ENCODE results near the gene SNAP47. TPM values are rescaled to one million over a fixed set of nuclear protein-coding genes. Genes with fewer than 3 reads are reported as not detected.
"Not testable (repeated sequence)": the region's sequence is repeated elsewhere in the genome, so short reads cannot be mapped to it uniquely, and the experiment has no call there.

The SNAP47 gene, protein sequence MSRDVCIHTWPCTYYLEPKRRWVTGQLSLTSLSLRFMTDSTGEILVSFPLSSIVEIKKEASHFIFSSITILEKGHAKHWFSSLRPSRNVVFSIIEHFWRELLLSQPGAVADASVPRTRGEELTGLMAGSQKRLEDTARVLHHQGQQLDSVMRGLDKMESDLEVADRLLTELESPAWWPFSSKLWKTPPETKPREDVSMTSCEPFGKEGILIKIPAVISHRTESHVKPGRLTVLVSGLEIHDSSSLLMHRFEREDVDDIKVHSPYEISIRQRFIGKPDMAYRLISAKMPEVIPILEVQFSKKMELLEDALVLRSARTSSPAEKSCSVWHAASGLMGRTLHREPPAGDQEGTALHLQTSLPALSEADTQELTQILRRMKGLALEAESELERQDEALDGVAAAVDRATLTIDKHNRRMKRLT
- total RNA-seq (2012; rRNA removed), result 30.9 and 31.5 TPM in 2 replicates

DNA sequence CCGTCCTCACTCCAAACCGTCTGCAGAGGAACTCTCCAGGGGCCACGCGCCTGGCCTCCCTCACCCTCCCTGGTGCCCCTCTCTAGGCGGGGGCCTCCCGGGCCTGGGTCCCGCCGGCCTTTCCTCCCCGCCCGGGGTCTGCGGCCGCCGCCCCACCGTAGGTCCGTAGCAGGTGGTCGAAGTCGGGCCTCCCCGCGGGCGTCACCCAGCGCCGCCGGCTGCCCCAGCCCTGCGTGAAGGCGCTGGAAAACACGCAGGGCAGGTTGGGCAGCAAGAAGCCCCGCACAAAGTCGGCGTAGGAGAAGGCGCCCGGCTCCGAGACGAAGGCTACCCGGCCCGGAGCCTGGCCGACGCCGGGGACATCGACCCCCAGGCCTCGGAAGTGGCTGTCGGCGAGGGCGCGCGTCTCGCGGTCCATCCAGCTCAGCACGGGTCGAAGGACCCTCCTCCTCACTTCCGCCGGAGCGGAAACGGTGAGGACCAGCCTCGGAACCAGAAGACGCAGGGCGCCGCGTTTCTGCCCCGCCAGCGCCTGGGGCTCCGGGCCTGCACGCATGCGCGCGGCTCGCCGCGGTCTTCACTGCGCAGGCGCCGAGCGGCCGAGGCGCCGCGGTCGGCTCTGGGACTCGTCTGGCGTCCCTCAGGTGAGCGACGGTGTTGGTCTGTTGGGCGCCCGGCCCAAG lies at the start of gene SNAP47, which contains the start of gene JMJD4:
SNAP47 (plus strand) TSS at position 580 of the 683 bp plus-strand sequence. CDS start 12,302 bp downstream, outside the sequence.
JMJD4 (minus strand) TSS at position 447 of the 683 bp plus-strand sequence; CDS start at position 418, 29 bp downstream.
- Histone ChIP-seq H3K4me2 (ENCODE audit: low read length) (peak within 1 kb of the TSS; percentile 98), H3K27me3 (ENCODE audit: control insufficient read depth, insufficient read depth, low read length) (no peaks in the 10 kb centered on the region), H3K9ac (ENCODE audit: low read depth, low read length) (peak within 1 kb of the TSS; percentile 93), H3K36me3 (ENCODE audit: insufficient read depth, low read length) (peaks cover 20% of the 10 kb centered on the region), H3K4me3 (ENCODE audit: low read length) (peak within 1 kb of the TSS; percentile 94), H3K9me3 (replicated peaks; ENCODE audit: low read length) (no peaks in the 10 kb centered on the region), H3K4me1 (ENCODE audit: control insufficient read depth, insufficient read depth, low read length) (peaks cover 11% of the 10 kb centered on the region)

DNA sequence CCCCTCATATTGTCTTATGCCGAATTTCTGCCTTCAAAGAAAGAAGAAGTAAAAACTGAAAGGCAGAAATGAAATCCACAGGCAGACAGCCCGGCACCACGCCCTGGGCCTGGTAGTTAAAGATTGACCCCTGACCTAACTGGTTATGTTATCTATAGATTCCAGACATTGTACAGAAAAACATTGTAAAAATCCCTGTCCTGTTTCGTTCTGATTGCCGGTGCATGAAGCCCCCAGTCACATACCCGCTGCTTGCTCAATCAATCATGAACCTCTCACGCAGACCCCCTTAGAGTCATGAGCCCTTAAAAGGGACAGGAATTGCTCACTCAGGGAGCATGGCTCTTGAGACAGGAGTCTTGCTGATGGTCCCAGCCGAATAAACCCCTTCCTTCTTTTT lies 49.4 kb upstream of the SNAP47 start:
- H3K4me3 ChIP-seq (ENCODE audit: low read length), result no peak overlapping the region
- no peaks in the 10 kb centered on the region for H3K9me3 ChIP-seq (replicated peaks; ENCODE audit: low read length)
- no peak overlapping the region for H3K9ac ChIP-seq (ENCODE audit: low read depth, low read length)
- no peaks in the 10 kb centered on the region for H3K27me3 ChIP-seq (ENCODE audit: control insufficient read depth, insufficient read depth, low read length)
- H3K4me1 ChIP-seq (ENCODE audit: control insufficient read depth, insufficient read depth, low read length), result no peaks in the 10 kb centered on the region
- no peaks in the 10 kb centered on the region for H3K36me3 ChIP-seq (ENCODE audit: insufficient read depth, low read length)
- H3K4me2 ChIP-seq (ENCODE audit: low read length), result no peak overlapping the region

DNA sequence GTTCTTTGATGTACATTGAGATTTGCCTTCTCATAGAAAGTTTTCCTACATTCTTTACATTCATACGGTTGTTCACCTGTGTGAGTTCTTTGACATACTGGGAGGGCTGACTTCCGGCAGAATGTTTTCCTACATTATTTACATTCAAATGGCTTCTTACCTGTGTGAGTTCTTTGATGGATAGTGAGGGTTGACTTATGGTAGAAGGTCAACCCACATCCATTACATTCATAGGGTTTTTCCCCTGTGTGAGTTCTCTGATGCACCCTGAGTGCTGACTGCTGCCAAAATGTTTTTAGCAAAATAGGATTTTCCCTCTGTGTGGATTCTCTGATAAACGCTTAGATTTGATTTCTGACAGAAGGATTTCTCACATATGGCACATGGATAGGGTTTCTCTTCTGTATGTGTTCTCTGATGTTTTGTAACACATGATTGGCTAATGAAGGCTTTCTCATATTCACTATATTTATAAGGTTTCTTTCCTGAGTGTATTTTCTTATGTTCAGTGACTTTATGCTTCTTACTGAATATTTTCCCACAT lies 37.8 kb upstream of the SNAP47 start:
- Histone ChIP-seq H3K9ac (ENCODE audit: low read depth, low read length) (no peak overlapping the region), H3K27me3 (ENCODE audit: control insufficient read depth, insufficient read depth, low read length) (no peaks in the 10 kb centered on the region), H3K4me2 (ENCODE audit: low read length) (no peak overlapping the region), H3K36me3 (ENCODE audit: insufficient read depth, low read length) (no peaks in the 10 kb centered on the region), H3K9me3 (replicated peaks; ENCODE audit: low read length) (peaks cover 18% of the 10 kb centered on the region), H3K4me1 (ENCODE audit: control insufficient read depth, insufficient read depth, low read length) (no peaks in the 10 kb centered on the region), H3K4me3 (ENCODE audit: low read length) (no peak overlapping the region)

DNA sequence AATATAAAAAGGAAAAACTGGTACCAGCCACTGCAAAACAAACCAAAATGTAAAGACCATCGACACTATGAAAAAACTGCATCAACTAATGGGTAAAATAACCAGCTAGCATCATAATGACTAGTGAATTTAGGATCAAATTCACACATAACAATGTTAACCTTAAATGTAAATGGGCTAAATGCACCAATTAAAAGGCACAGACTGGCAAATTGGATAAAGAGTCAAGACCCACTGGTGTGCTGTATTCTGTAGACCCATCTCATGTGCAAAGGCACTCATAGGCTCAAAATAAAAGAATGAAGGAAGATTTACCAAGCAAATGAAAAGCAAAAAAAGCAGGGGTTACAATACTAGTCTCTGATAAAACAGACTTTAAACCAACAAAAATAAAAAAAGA lies 33.6 kb upstream of the SNAP47 start:
- H3K27me3 ChIP-seq (ENCODE audit: control insufficient read depth, insufficient read depth, low read length); H3K4me1 ChIP-seq (ENCODE audit: control insufficient read depth, insufficient read depth, low read length); H3K4me2 ChIP-seq (ENCODE audit: low read length); H3K9ac ChIP-seq (ENCODE audit: low read depth, low read length); H3K4me3 ChIP-seq (ENCODE audit: low read length); H3K36me3 ChIP-seq (ENCODE audit: insufficient read depth, low read length): not testable (repeated sequence)
- peaks cover 16% of the 10 kb centered on the region for H3K9me3 ChIP-seq (replicated peaks; ENCODE audit: low read length)

DNA sequence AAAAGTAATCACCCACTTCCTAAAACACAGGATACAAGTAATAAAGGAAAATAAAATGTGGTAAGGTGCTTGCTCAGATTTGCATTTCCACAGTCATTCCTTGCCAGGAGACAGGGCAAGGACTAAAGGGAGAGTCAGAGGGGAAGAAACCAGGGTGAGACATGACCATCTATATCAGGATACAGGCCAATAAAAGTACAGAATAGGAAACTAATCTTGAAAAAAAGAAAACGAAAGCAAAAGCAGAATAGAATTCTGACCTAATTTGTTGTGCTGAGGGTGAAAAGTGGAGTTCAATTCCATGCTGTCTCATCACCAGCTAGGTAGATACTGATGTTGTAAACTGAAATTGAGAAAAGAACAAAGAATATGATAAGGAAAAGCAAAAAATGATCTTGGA lies 27.4 kb upstream of the SNAP47 start:
- Histone ChIP-seq H3K4me3 (ENCODE audit: low read length) (no peak overlapping the region), H3K9me3 (replicated peaks; ENCODE audit: low read length) (no peaks in the 10 kb centered on the region), H3K9ac (ENCODE audit: low read depth, low read length) (no peak overlapping the region), H3K4me1 (ENCODE audit: control insufficient read depth, insufficient read depth, low read length) (no peaks in the 10 kb centered on the region), H3K27me3 (ENCODE audit: control insufficient read depth, insufficient read depth, low read length) (no peaks in the 10 kb centered on the region), H3K4me2 (ENCODE audit: low read length) (no peak overlapping the region), H3K36me3 (ENCODE audit: insufficient read depth, low read length) (no peaks in the 10 kb centered on the region)

- no peaks in the 10 kb centered on the region for H3K9me3 ChIP-seq (replicated peaks; ENCODE audit: low read length)
- H3K4me1 ChIP-seq (ENCODE audit: control insufficient read depth, insufficient read depth, low read length), result no peaks in the 10 kb centered on the region
- H3K4me3 ChIP-seq (ENCODE audit: low read length), result no peak overlapping the region
- no peak overlapping the region for H3K9ac ChIP-seq (ENCODE audit: low read depth, low read length)
- no peak overlapping the region for H3K4me2 ChIP-seq (ENCODE audit: low read length)
- H3K27me3 ChIP-seq (ENCODE audit: control insufficient read depth, insufficient read depth, low read length), result no peaks in the 10 kb centered on the region
- no peaks in the 10 kb centered on the region for H3K36me3 ChIP-seq (ENCODE audit: insufficient read depth, low read length)
Observed at GRCh38 chr1:227709451-227709850, 25.8 kb upstream of the SNAP47 start.

GRCh38 chr1:227710474-227710873 lies 24.8 kb upstream of the SNAP47 start:
- not testable (repeated sequence) for H3K4me1 ChIP-seq (ENCODE audit: control insufficient read depth, insufficient read depth, low read length); H3K9me3 ChIP-seq (replicated peaks; ENCODE audit: low read length); H3K4me2 ChIP-seq (ENCODE audit: low read length); H3K27me3 ChIP-seq (ENCODE audit: control insufficient read depth, insufficient read depth, low read length); H3K9ac ChIP-seq (ENCODE audit: low read depth, low read length); H3K4me3 ChIP-seq (ENCODE audit: low read length); H3K36me3 ChIP-seq (ENCODE audit: insufficient read depth, low read length)

DNA sequence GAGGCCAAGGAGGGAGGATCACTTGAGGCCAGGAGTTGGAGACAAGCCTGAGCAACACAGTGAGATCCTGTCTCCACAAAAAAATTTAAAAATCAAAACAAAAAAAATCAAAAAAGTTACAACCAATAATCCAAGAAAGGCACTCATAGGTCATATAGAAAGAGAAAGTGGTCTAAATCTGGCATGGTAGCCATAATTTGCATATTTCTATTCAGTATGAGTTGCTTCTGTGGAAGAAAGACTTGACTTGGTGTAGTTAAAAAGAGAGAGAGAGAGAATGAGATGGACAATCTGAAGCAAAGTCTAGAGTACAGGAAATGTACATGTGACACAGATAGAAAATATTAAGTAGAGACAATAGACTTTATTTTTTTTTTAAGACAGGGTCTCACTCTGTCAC lies 22.6 kb upstream of the SNAP47 start:
- H3K27me3 ChIP-seq (ENCODE audit: control insufficient read depth, insufficient read depth, low read length), result no peaks in the 10 kb centered on the region
- no peaks in the 10 kb centered on the region for H3K9me3 ChIP-seq (replicated peaks; ENCODE audit: low read length)
- H3K36me3 ChIP-seq (ENCODE audit: insufficient read depth, low read length), result no peaks in the 10 kb centered on the region
- H3K4me1 ChIP-seq (ENCODE audit: control insufficient read depth, insufficient read depth, low read length), result no peaks in the 10 kb centered on the region
- no peak overlapping the region for H3K4me2 ChIP-seq (ENCODE audit: low read length)
- no peak overlapping the region for H3K4me3 ChIP-seq (ENCODE audit: low read length)
- H3K9ac ChIP-seq (ENCODE audit: low read depth, low read length), result no peak overlapping the region

DNA sequence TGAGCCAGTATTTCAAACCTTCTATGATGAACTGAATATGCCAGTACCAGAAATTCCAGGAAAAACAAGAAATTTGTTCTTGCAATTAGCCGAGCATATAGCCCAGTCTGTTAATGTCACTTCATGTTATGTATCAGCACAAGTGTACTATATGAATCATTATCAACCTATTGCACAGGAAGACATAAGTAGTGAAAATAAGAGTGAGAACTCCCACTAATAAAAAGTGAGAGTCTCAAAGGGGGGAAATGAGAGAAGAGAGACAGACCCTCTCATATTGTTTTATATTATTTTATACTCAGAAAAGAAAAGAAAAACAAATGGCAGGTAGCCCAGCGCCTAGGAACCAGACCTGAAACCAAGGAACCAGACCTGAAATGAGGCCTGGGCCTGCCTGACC lies 16.3 kb upstream of the SNAP47 start:
- Histone ChIP-seq H3K4me1 (ENCODE audit: control insufficient read depth, insufficient read depth, low read length) (no peaks in the 10 kb centered on the region), H3K9me3 (replicated peaks; ENCODE audit: low read length) (peaks cover 5% of the 10 kb centered on the region), H3K4me2 (ENCODE audit: low read length) (no peak overlapping the region), H3K4me3 (ENCODE audit: low read length) (no peak overlapping the region), H3K36me3 (ENCODE audit: insufficient read depth, low read length) (no peaks in the 10 kb centered on the region), H3K27me3 (ENCODE audit: control insufficient read depth, insufficient read depth, low read length) (no peaks in the 10 kb centered on the region), H3K9ac (ENCODE audit: low read depth, low read length) (no peak overlapping the region)

DNA sequence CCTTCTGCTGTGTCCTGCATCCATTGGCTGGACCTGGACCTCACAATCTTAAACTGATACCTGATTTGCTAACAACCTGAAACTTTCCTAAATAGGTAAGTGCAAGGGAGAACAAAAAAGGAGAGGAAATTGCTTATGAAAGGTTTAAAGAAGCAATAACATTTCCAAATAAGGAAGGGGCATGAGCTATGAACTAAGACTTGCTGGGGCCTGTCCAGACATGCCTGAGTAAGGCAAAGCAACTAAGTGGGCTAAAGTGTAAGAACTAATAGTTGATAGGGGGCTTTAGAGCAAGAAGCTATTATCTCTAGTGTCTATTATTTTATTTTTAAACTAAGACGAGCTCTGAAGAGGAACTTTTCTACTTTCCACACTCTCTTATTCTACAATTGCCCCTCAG lies 11.8 kb upstream of the SNAP47 start:
- H3K36me3 ChIP-seq (ENCODE audit: insufficient read depth, low read length), result no peaks in the 10 kb centered on the region
- H3K9ac ChIP-seq (ENCODE audit: low read depth, low read length), result no peak overlapping the region
- no peak overlapping the region for H3K4me2 ChIP-seq (ENCODE audit: low read length)
- no peaks in the 10 kb centered on the region for H3K27me3 ChIP-seq (ENCODE audit: control insufficient read depth, insufficient read depth, low read length)
- no peak overlapping the region for H3K4me3 ChIP-seq (ENCODE audit: low read length)
- peaks cover 5% of the 10 kb centered on the region for H3K9me3 ChIP-seq (replicated peaks; ENCODE audit: low read length)
- peaks cover under 1% of the 10 kb centered on the region for H3K4me1 ChIP-seq (ENCODE audit: control insufficient read depth, insufficient read depth, low read length)

DNA sequence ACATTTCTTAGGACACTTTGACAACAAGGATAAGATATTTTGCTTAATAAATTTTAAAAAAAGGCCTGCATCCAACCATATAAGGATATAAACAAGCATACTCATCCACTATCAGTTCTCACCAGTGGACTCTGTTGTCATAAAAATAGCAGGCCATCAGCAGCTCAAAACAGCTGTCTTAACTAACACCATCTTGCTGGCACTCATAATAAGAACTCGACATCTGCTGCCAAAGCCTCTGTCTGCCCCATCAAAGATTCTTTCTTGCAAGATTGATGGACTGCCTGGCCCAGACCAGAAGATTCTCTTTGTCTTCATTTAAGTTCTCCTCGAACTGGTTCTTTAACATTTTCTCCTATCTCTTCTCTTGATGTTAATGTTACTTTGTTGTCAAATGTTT lies 10.2 kb upstream of the SNAP47 start:
- H3K4me1 ChIP-seq (ENCODE audit: control insufficient read depth, insufficient read depth, low read length), result peaks cover 10% of the 10 kb centered on the region
- no peaks in the 10 kb centered on the region for H3K9me3 ChIP-seq (replicated peaks; ENCODE audit: low read length)
- H3K27me3 ChIP-seq (ENCODE audit: control insufficient read depth, insufficient read depth, low read length), result no peaks in the 10 kb centered on the region
- no peak overlapping the region for H3K4me2 ChIP-seq (ENCODE audit: low read length)
- H3K4me3 ChIP-seq (ENCODE audit: low read length), result no peak overlapping the region
- no peak overlapping the region for H3K9ac ChIP-seq (ENCODE audit: low read depth, low read length)
- no peaks in the 10 kb centered on the region for H3K36me3 ChIP-seq (ENCODE audit: insufficient read depth, low read length)
